ENCODE measurements around the gene ZNF423. TPM values are rescaled to one million over a fixed set of nuclear protein-coding genes. Genes with fewer than 3 reads are reported as not detected.

ZNF423 gene
- total and polyA plus RNA-seq, 2 donors: 0.52 to 1.6 TPM

- H3K9me3 ChIP-seq (ENCODE audit: control insufficient read depth in 2 of 2, insufficient read depth in 1 of 2, low read length in 1 of 2): peaks cover 2 to 4% of the 10 kb centered on the region in 2 donors
- H3K4me1 ChIP-seq (ENCODE audit: control insufficient read depth in 2 of 2, insufficient read depth in 2 of 2, low read length in 2 of 2): peaks cover 7 to 18% of the 10 kb centered on the region in 2 donors
- H3K27me3 ChIP-seq (ENCODE audit: control insufficient read depth in 2 of 2, insufficient read depth in 1 of 2, low read length in 1 of 2): peaks cover 61 to 91% of the 10 kb centered on the region in 2 donors
- H3K27ac ChIP-seq (ENCODE audit: low read depth in 1 of 2, low read length in 1 of 2): no peak overlapping the region
- no peak for DNase-seq (ENCODE audit: low read depth in 6 of 9, low spot score in 9 of 9)
- H3K36me3 ChIP-seq (ENCODE audit: control insufficient read depth in 2 of 2, insufficient read depth in 2 of 2, low read length in 1 of 2): no peaks in the 10 kb centered on the region
- WGBS: 57% methylated on average over 33 of the region's 33 CpGs
- peak overlapping the region in 1 of 2 donors; percentile 24 for H3K4me3 ChIP-seq (ENCODE audit: low read length in 2 of 2)
These were observed 1.6 kb downstream of the ZNF423 start for GRCh38 chr16:49854188-49854795.

- WGBS: 93% methylated on average over 5 of the region's 5 CpGs
- Histone ChIP-seq H3K27ac (ENCODE audit: low read depth in 1 of 2, low read length in 1 of 2) (no peak overlapping the region), H3K36me3 (ENCODE audit: control insufficient read depth in 2 of 2, insufficient read depth in 2 of 2, low read length in 1 of 2) (no peaks in the 10 kb centered on the region), H3K4me3 (ENCODE audit: low read length in 2 of 2) (no peak overlapping the region), H3K9me3 (ENCODE audit: control insufficient read depth in 2 of 2, insufficient read depth in 1 of 2, low read length in 1 of 2) (peaks cover 0 to 2% of the 10 kb centered on the region in 2 donors), H3K4me1 (ENCODE audit: control insufficient read depth in 2 of 2, insufficient read depth in 2 of 2, low read length in 2 of 2) (peaks cover 7% of the 10 kb centered on the region in 2 donors), H3K27me3 (ENCODE audit: control insufficient read depth in 2 of 2, insufficient read depth in 1 of 2, low read length in 1 of 2) (peaks cover 41 to 74% of the 10 kb centered on the region in 2 donors)
- DNase-seq (ENCODE audit: low read depth in 6 of 9, low spot score in 9 of 9): no peak
These were observed 3.6 kb downstream of the ZNF423 start for GRCh38 chr16:49852279-49852678.

- Histone ChIP-seq H3K9me3 (ENCODE audit: control insufficient read depth in 2 of 2, insufficient read depth in 1 of 2, low read length in 1 of 2) (peaks cover 0 to 2% of the 10 kb centered on the region in 2 donors), H3K4me3 (ENCODE audit: low read length in 2 of 2) (no peak overlapping the region), H3K4me1 (ENCODE audit: control insufficient read depth in 2 of 2, insufficient read depth in 2 of 2, low read length in 2 of 2) (peaks cover 4 to 7% of the 10 kb centered on the region in 2 donors), H3K36me3 (ENCODE audit: control insufficient read depth in 2 of 2, insufficient read depth in 2 of 2, low read length in 1 of 2) (no peaks in the 10 kb centered on the region), H3K27ac (ENCODE audit: low read depth in 1 of 2, low read length in 1 of 2) (no peak overlapping the region), H3K27me3 (ENCODE audit: control insufficient read depth in 2 of 2, insufficient read depth in 1 of 2, low read length in 1 of 2) (peaks cover 32 to 71% of the 10 kb centered on the region in 2 donors)
- no peak for DNase-seq (ENCODE audit: low read depth in 6 of 9, low spot score in 9 of 9)
- 89% methylated on average over 5 of the region's 5 CpGs for whole genome bisulfite sequencing
These were observed 4.5 kb downstream of the ZNF423 start for GRCh38 chr16:49851468-49851787.

GRCh38 chr16:49850558-49851467 is 5.1 kb downstream of the ZNF423 start:
- H3K36me3 ChIP-seq (ENCODE audit: control insufficient read depth in 2 of 2, insufficient read depth in 2 of 2, low read length in 1 of 2): no peaks in the 10 kb centered on the region
- peaks cover 0 to 2% of the 10 kb centered on the region in 2 donors for H3K9me3 ChIP-seq (ENCODE audit: control insufficient read depth in 2 of 2, insufficient read depth in 1 of 2, low read length in 1 of 2)
- 84% methylated on average over 13 of the region's 13 CpGs for WGBS
- peaks cover 27 to 67% of the 10 kb centered on the region in 2 donors for H3K27me3 ChIP-seq (ENCODE audit: control insufficient read depth in 2 of 2, insufficient read depth in 1 of 2, low read length in 1 of 2)
- H3K4me1 ChIP-seq (ENCODE audit: control insufficient read depth in 2 of 2, insufficient read depth in 2 of 2, low read length in 2 of 2): peaks cover 0 to 4% of the 10 kb centered on the region in 2 donors
- DNase-seq (ENCODE audit: low read depth in 6 of 9, low spot score in 9 of 9): no peak
- H3K27ac ChIP-seq (ENCODE audit: low read depth in 1 of 2, low read length in 1 of 2): no peak overlapping the region
- H3K4me3 ChIP-seq (ENCODE audit: low read length in 2 of 2): no peak overlapping the region

GRCh38 chr16:49849754-49850108 is 6.2 kb downstream of the ZNF423 start:
- WGBS: 96% methylated on average over 8 of the region's 8 CpGs
- DNase-seq (ENCODE audit: low read depth in 6 of 9, low spot score in 9 of 9): no peak
- Histone ChIP-seq H3K4me3 (ENCODE audit: low read length in 2 of 2) (no peak overlapping the region), H3K27me3 (ENCODE audit: control insufficient read depth in 2 of 2, insufficient read depth in 1 of 2, low read length in 1 of 2) (peaks cover 23 to 62% of the 10 kb centered on the region in 2 donors), H3K27ac (ENCODE audit: low read depth in 1 of 2, low read length in 1 of 2) (no peak overlapping the region), H3K4me1 (ENCODE audit: control insufficient read depth in 2 of 2, insufficient read depth in 2 of 2, low read length in 2 of 2) (peaks cover 0 to 4% of the 10 kb centered on the region in 2 donors), H3K36me3 (ENCODE audit: control insufficient read depth in 2 of 2, insufficient read depth in 2 of 2, low read length in 1 of 2) (no peaks in the 10 kb centered on the region), H3K9me3 (ENCODE audit: control insufficient read depth in 2 of 2, insufficient read depth in 1 of 2, low read length in 1 of 2) (no peaks in the 10 kb centered on the region)

- DNase-seq (ENCODE audit: low read depth in 6 of 9, low spot score in 9 of 9): no peak
- H3K9me3 ChIP-seq (ENCODE audit: control insufficient read depth in 2 of 2, insufficient read depth in 1 of 2, low read length in 1 of 2): no peaks in the 10 kb centered on the region
- peaks cover 17 to 56% of the 10 kb centered on the region in 2 donors for H3K27me3 ChIP-seq (ENCODE audit: control insufficient read depth in 2 of 2, insufficient read depth in 1 of 2, low read length in 1 of 2)
- H3K4me3 ChIP-seq (ENCODE audit: low read length in 2 of 2): no peak overlapping the region
- H3K27ac ChIP-seq (ENCODE audit: low read depth in 1 of 2, low read length in 1 of 2): no peak overlapping the region
- peaks cover 0 to 3% of the 10 kb centered on the region in 2 donors for H3K4me1 ChIP-seq (ENCODE audit: control insufficient read depth in 2 of 2, insufficient read depth in 2 of 2, low read length in 2 of 2)
- no peaks in the 10 kb centered on the region for H3K36me3 ChIP-seq (ENCODE audit: control insufficient read depth in 2 of 2, insufficient read depth in 2 of 2, low read length in 1 of 2)
- WGBS: 91% methylated on average over 6 of the region's 6 CpGs
These were observed 6.7 kb downstream of the ZNF423 start for GRCh38 chr16:49849037-49849753.

GRCh38 chr16:49848530-49848929 is 7.4 kb downstream of the ZNF423 start:
- no peaks in the 10 kb centered on the region for H3K9me3 ChIP-seq (ENCODE audit: control insufficient read depth in 2 of 2, insufficient read depth in 1 of 2, low read length in 1 of 2)
- H3K27ac ChIP-seq (ENCODE audit: low read depth in 1 of 2, low read length in 1 of 2): no peak overlapping the region
- 95% methylated on average over 8 of the region's 8 CpGs for WGBS
- H3K36me3 ChIP-seq (ENCODE audit: control insufficient read depth in 2 of 2, insufficient read depth in 2 of 2, low read length in 1 of 2): no peaks in the 10 kb centered on the region
- H3K4me1 ChIP-seq (ENCODE audit: control insufficient read depth in 2 of 2, insufficient read depth in 2 of 2, low read length in 2 of 2): no peaks in the 10 kb centered on the region
- peaks cover 11 to 49% of the 10 kb centered on the region in 2 donors for H3K27me3 ChIP-seq (ENCODE audit: control insufficient read depth in 2 of 2, insufficient read depth in 1 of 2, low read length in 1 of 2)
- H3K4me3 ChIP-seq (ENCODE audit: low read length in 2 of 2): no peak overlapping the region
- no peak for DNase-seq (ENCODE audit: low read depth in 6 of 9, low spot score in 9 of 9)

- no peak for DNase-seq (ENCODE audit: low read depth in 6 of 9, low spot score in 9 of 9)
- 89% methylated on average over 2 of the region's 2 CpGs for WGBS
- peaks cover 2 to 34% of the 10 kb centered on the region in 2 donors for H3K27me3 ChIP-seq (ENCODE audit: control insufficient read depth in 2 of 2, insufficient read depth in 1 of 2, low read length in 1 of 2)
- no peak overlapping the region for H3K4me3 ChIP-seq (ENCODE audit: low read length in 2 of 2)
- no peaks in the 10 kb centered on the region for H3K9me3 ChIP-seq (ENCODE audit: control insufficient read depth in 2 of 2, insufficient read depth in 1 of 2, low read length in 1 of 2)
- H3K4me1 ChIP-seq (ENCODE audit: control insufficient read depth in 2 of 2, insufficient read depth in 2 of 2, low read length in 2 of 2): no peaks in the 10 kb centered on the region
- no peaks in the 10 kb centered on the region for H3K36me3 ChIP-seq (ENCODE audit: control insufficient read depth in 2 of 2, insufficient read depth in 2 of 2, low read length in 1 of 2)
- H3K27ac ChIP-seq (ENCODE audit: low read depth in 1 of 2, low read length in 1 of 2): no peak overlapping the region
These were observed 9.1 kb downstream of the ZNF423 start for GRCh38 chr16:49846800-49847199.

- DNase-seq (ENCODE audit: low read depth in 6 of 9, low spot score in 9 of 9): no peak
- no peaks in the 10 kb centered on the region for H3K4me1 ChIP-seq (ENCODE audit: control insufficient read depth in 2 of 2, insufficient read depth in 2 of 2, low read length in 2 of 2)
- H3K27me3 ChIP-seq (ENCODE audit: control insufficient read depth in 2 of 2, insufficient read depth in 1 of 2, low read length in 1 of 2): peaks cover 2 to 37% of the 10 kb centered on the region in 2 donors
- no peak overlapping the region for H3K27ac ChIP-seq (ENCODE audit: low read depth in 1 of 2, low read length in 1 of 2)
- 97% methylated on average over 6 of the region's 6 CpGs for WGBS
- no peaks in the 10 kb centered on the region for H3K9me3 ChIP-seq (ENCODE audit: control insufficient read depth in 2 of 2, insufficient read depth in 1 of 2, low read length in 1 of 2)
- H3K4me3 ChIP-seq (ENCODE audit: low read length in 2 of 2): no peak overlapping the region
- no peaks in the 10 kb centered on the region for H3K36me3 ChIP-seq (ENCODE audit: control insufficient read depth in 2 of 2, insufficient read depth in 2 of 2, low read length in 1 of 2)
These were observed 11.6 kb downstream of the ZNF423 start for GRCh38 chr16:49844359-49844758.
